Progenitor cell of endocrine pancreas (in vitro differentiated cells): Measurements from ENCODE around the gene OTOP1. TPM values are rescaled to one million over a fixed set of nuclear protein-coding genes. Genes with fewer than 3 reads are reported as not detected.
A peak's percentile ranks its signal among the peaks of the same experiment; 100 is the strongest.

Experiments used
- DNase-seq: peaks from one replicate; pipeline ENCODE4 v3.0.0; 2021; ENCODE audit warnings: low spot score; ENCODE audit not compliant: unreplicated experiment
- H3K27ac Mint-ChIP-seq: 2 replicates; pipeline ENCODE4 v1.8.0; 2021; ENCODE audit warnings: mild to moderate bottlenecking, moderate library complexity, mixed read lengths
- H3K27me3 Mint-ChIP-seq: 2 replicates; pipeline ENCODE4 v1.8.0; 2021; ENCODE audit warnings: mixed read lengths
- H3K36me3 Mint-ChIP-seq: 2 replicates; pipeline ENCODE4 v1.8.0; 2022; ENCODE audit warnings: mixed read lengths; ENCODE audit not compliant: insufficient read depth
- H3K4me1 Mint-ChIP-seq: 2 replicates; pipeline ENCODE4 v1.8.0; 2021; ENCODE audit warnings: low read depth, mixed read lengths
- H3K4me3 Mint-ChIP-seq: 2 replicates; pipeline ENCODE4 v1.8.0; 2021; ENCODE audit warnings: low read depth, mild to moderate bottlenecking, moderate library complexity, mixed read lengths
- H3K9me3 Mint-ChIP-seq: 2 replicates; pipeline ENCODE4 v1.8.0; 2021; ENCODE audit warnings: low read depth, mixed read lengths
- CTCF ChIP-seq: fragments of 200-600 bp; sonication (generic); IDR thresholded peaks from one replicate; pipeline ENCODE4 v1.5.0; 2021; ENCODE audit warnings: antibody characterized with exemption, mild to moderate bottlenecking; ENCODE audit not compliant: unreplicated experiment
- long read RNA-seq: library from polyadenylated mRNA; unstranded; transcript quantifications from one replicate; pipeline ENCODE4 v2.0.0, GENCODE V29; 2020
- total RNA-seq: library from RNA; stranded (reverse); gene quantifications from 2 replicates; pipeline ENCODE4 v1.2.1, GENCODE V29; 2021

The OTOP1 gene
- total RNA-seq, result not detected in 2 replicates
- long read RNA-seq, result 0 reads

GRCh38 chr4:4226606-4227438 lies at the start of gene OTOP1:
Gene OTOP1, minus strand, starts transcription at chr4:4226929. Its CDS starts 65 bp downstream, at chr4:4226864.
- TF ChIP-seq CTCF, result no peak
- no peak within 1 kb of the TSS for H3K27ac Mint-ChIP-seq
- H3K36me3 Mint-ChIP-seq, result peaks cover 5% of the 10 kb centered on the region
- no peak for DNase-seq
- H3K9me3 Mint-ChIP-seq, result no peaks in the 10 kb centered on the region
- peaks cover 81% of the 10 kb centered on the region for H3K27me3 Mint-ChIP-seq
- no peaks in the 10 kb centered on the region for H3K4me1 Mint-ChIP-seq
- H3K4me3 Mint-ChIP-seq, result no peak within 1 kb of the TSS

GRCh38 chr4:4274226-4274625 lies 47.5 kb upstream of the OTOP1 start:
- peaks cover 4% of the 10 kb centered on the region for H3K4me1 Mint-ChIP-seq
- H3K9me3 Mint-ChIP-seq, result no peaks in the 10 kb centered on the region
- H3K27me3 Mint-ChIP-seq, result no peaks in the 10 kb centered on the region
- DNase-seq, result no peak
- no peak overlapping the region for H3K4me3 Mint-ChIP-seq
- peaks cover 24% of the 10 kb centered on the region for H3K36me3 Mint-ChIP-seq
- TF ChIP-seq CTCF, result no peak
- peak overlapping the region; percentile 68 for H3K27ac Mint-ChIP-seq

- no peaks in the 10 kb centered on the region for H3K27me3 Mint-ChIP-seq
- H3K4me3 Mint-ChIP-seq, result no peak overlapping the region
- no peak for TF ChIP-seq CTCF
- no peaks in the 10 kb centered on the region for H3K9me3 Mint-ChIP-seq
- no peak overlapping the region for H3K27ac Mint-ChIP-seq
- H3K36me3 Mint-ChIP-seq, result peaks cover 27% of the 10 kb centered on the region
- peaks cover 4% of the 10 kb centered on the region for H3K4me1 Mint-ChIP-seq
- no peak for DNase-seq
These were observed 45.2 kb upstream of the OTOP1 start for GRCh38 chr4:4271912-4272311.

- H3K27ac Mint-ChIP-seq, result no peak overlapping the region
- peaks cover 30% of the 10 kb centered on the region for H3K36me3 Mint-ChIP-seq
- no peak overlapping the region for H3K4me3 Mint-ChIP-seq
- H3K9me3 Mint-ChIP-seq, result peaks cover 3% of the 10 kb centered on the region
- DNase-seq, result no peak
- no peak for TF ChIP-seq CTCF
- no peaks in the 10 kb centered on the region for H3K27me3 Mint-ChIP-seq
- peaks cover 4% of the 10 kb centered on the region for H3K4me1 Mint-ChIP-seq
These were observed 43.8 kb upstream of the OTOP1 start for GRCh38 chr4:4270529-4270928.

GRCh38 chr4:4269856-4270255 lies 43.1 kb upstream of the OTOP1 start:
- no peak for DNase-seq
- Mint-ChIP-seq H3K9me3 (peaks cover 3% of the 10 kb centered on the region), H3K27me3 (no peaks in the 10 kb centered on the region), H3K4me1 (peaks cover 4% of the 10 kb centered on the region), H3K36me3 (peaks cover 30% of the 10 kb centered on the region), H3K4me3 (no peak overlapping the region), H3K27ac (no peak overlapping the region)
- TF ChIP-seq CTCF, result no peak
